HG02840 (cell line): ENCODE results near the gene PNKD.

Source experiments
- ATAC-seq: cut with Tn5 transposase; IDR thresholded peaks from one replicate; pipeline ENCODE4 v1.9.1; 2021; ENCODE audit warnings: mild to moderate bottlenecking, moderate library complexity, moderate number of reproducible peaks; ENCODE audit not compliant: unreplicated experiment, low FRiP score

PNKD gene

GRCh38 chr2:218334531-218334930, 64.2 kb downstream of the PNKD start:
- ATAC-seq = no peak

- ATAC-seq = no peak
These were observed 70.3 kb downstream of the PNKD start for GRCh38 chr2:218340656-218341055.

GRCh38 chr2:218341381-218341780, 71.1 kb downstream of the PNKD start:
- no peak for ATAC-seq

GRCh38 chr2:218342837-218343236, 72.5 kb downstream of the PNKD start:
- ATAC-seq = no peak

- no peak for ATAC-seq
These were observed 73.3 kb downstream of the PNKD start for GRCh38 chr2:218343591-218343990.

GRCh38 chr2:218344090-218344754, 73.9 kb downstream of the PNKD start:
- ATAC-seq = no peak

GRCh38 chr2:218344755-218345417, 74.6 kb downstream of the PNKD start:
- ATAC-seq = no peak

GRCh38 chr2:218345491-218346236, 75.3 kb downstream of the PNKD start:
- no peak for ATAC-seq

GRCh38 chr2:218347172-218347571, 76.9 kb downstream of the PNKD start:
- ATAC-seq = no peak

- no peak for ATAC-seq
These were observed 83.7 kb downstream of the PNKD start for GRCh38 chr2:218354045-218354444.

- no peak for ATAC-seq
These were observed 84.6 kb downstream of the PNKD start for GRCh38 chr2:218354850-218355443.

GRCh38 chr2:218357236-218358177, 87.2 kb downstream of the PNKD start:
- ATAC-seq = no peak

GRCh38 chr2:218360453-218360852, 90.1 kb downstream of the PNKD start:
- ATAC-seq = no peak

- no peak for ATAC-seq
These were observed 92.3 kb downstream of the PNKD start for GRCh38 chr2:218362606-218363005.

- no peak for ATAC-seq
These were observed 93.4 kb downstream of the PNKD start for GRCh38 chr2:218363736-218364135.

- ATAC-seq = no peak
These were observed 93.9 kb downstream of the PNKD start for GRCh38 chr2:218364196-218364595.

GRCh38 chr2:218366621-218367414, 96.5 kb downstream of the PNKD start:
- no peak for ATAC-seq

- peak; percentile 82 for ATAC-seq
These were observed 97.3 kb downstream of the PNKD start for GRCh38 chr2:218367415-218368149.

- ATAC-seq = no peak
These were observed 97.8 kb downstream of the PNKD start for GRCh38 chr2:218368150-218368528.
